Measurements from ENCODE around the gene SYNC. TPM values are rescaled to one million over a fixed set of nuclear protein-coding genes. Genes with fewer than 3 reads are reported as not detected.

Gene SYNC
- total and polyA plus RNA-seq, 3 experiments from 2014 or later, result not detected

Other genes with a start within 250 kb of the SYNC start
- not detected for gene ZBTB8B, start 237.7 kb downstream of the SYNC start, total RNA-seq
- not detected for gene ZBTB8B, start 237.7 kb downstream of the SYNC start, polyA plus RNA-seq
- under 1 TPM; 0.40 to 0.42 TPM for gene ZBTB8A, start 163.3 kb downstream of the SYNC start, total RNA-seq
- gene ZBTB8A, start 163.3 kb downstream of the SYNC start, polyA plus RNA-seq, result not detected
- 10 to 100 TPM; 79.4 to 79.9 TPM for gene ZBTB8OS, start 52.2 kb downstream of the SYNC start, total RNA-seq
- 76.7 TPM for gene ZBTB8OS, start 52.2 kb downstream of the SYNC start, polyA plus RNA-seq
- gene RBBP4, start 51.6 kb downstream of the SYNC start, total RNA-seq, result 100 to 1,000 TPM; 289 to 301 TPM
- 241 TPM for gene RBBP4, start 51.6 kb downstream of the SYNC start, polyA plus RNA-seq
- gene YARS1, start 114.6 kb upstream of the SYNC start, total RNA-seq, result 100 to 1,000 TPM; 205 to 219 TPM
- 131 TPM for gene YARS1, start 114.6 kb upstream of the SYNC start, polyA plus RNA-seq
- gene S100PBP, start 114.9 kb upstream of the SYNC start, total RNA-seq, result 10 to 100 TPM; 28.6 to 30.6 TPM
- gene S100PBP, start 114.9 kb upstream of the SYNC start, polyA plus RNA-seq, result 17.3 TPM
- not detected for gene FNDC5, start 168.1 kb upstream of the SYNC start, total RNA-seq
- 0.77 TPM for gene FNDC5, start 168.1 kb upstream of the SYNC start, polyA plus RNA-seq
- not detected for gene HPCA, start 183.7 kb upstream of the SYNC start, total RNA-seq
- gene HPCA, start 183.7 kb upstream of the SYNC start, polyA plus RNA-seq, result not detected
- gene TMEM54, start 198.6 kb upstream of the SYNC start, total RNA-seq, result 1 to 10 TPM; 2.5 to 2.6 TPM
- not detected for gene TMEM54, start 198.6 kb upstream of the SYNC start, polyA plus RNA-seq

Measured in CD8-positive, alpha-beta memory T cell (primary cell).